Chondrocyte (in vitro differentiated cells): ENCODE results near the gene CNTNAP5. TPM values are rescaled to one million over a fixed set of nuclear protein-coding genes. Genes with fewer than 3 reads are reported as not detected.

Source experiments
- DNase-seq: peaks from one replicate; pipeline ENCODE4 v3.0.0; 2021; ENCODE audit warnings: mixed read lengths, low spot score
- H3K27ac Mint-ChIP-seq: one replicate; pipeline ENCODE4 v1.8.0; 2021; ENCODE audit warnings: mild to moderate bottlenecking, moderate library complexity, mixed read lengths; ENCODE audit not compliant: unreplicated experiment
- H3K27me3 Mint-ChIP-seq: 2 replicates; pipeline ENCODE4 v1.8.0; 2021; ENCODE audit warnings: low read depth, mixed read lengths
- H3K36me3 Mint-ChIP-seq: 2 replicates; pipeline ENCODE4 v1.8.0; 2021; ENCODE audit warnings: low read depth, mixed read lengths
- H3K4me1 Mint-ChIP-seq: 2 replicates; pipeline ENCODE4 v1.8.0; 2021; ENCODE audit warnings: low read depth, mild to moderate bottlenecking, mixed read lengths
- H3K4me3 Mint-ChIP-seq: one replicate; pipeline ENCODE4 v1.8.0; 2021; ENCODE audit warnings: mild to moderate bottlenecking, moderate library complexity, mixed read lengths; ENCODE audit not compliant: unreplicated experiment
- H3K9me3 Mint-ChIP-seq: 2 replicates; pipeline ENCODE4 v1.8.0; 2021; ENCODE audit warnings: low read depth, mixed read lengths
- CTCF ChIP-seq: fragments of 200-600 bp; sonication (generic); IDR thresholded peaks from 2 replicates; pipeline ENCODE4 v1.5.0; 2021; ENCODE audit warnings: antibody characterized with exemption, mild to moderate bottlenecking, moderate library complexity
- total RNA-seq: library from RNA; stranded (reverse); gene quantifications from 3 replicates; pipeline ENCODE4 v1.2.1, GENCODE V29; 2021

Gene CNTNAP5
- total RNA-seq, 1 donor from 2014 or later, result not detected

GRCh38 chr2:124482551-124482950 lies 457.5 kb downstream of the CNTNAP5 start:
- Mint-ChIP-seq H3K27me3 (peaks cover 2% of the 10 kb centered on the region), H3K27ac (no peak overlapping the region), H3K4me3 (no peak overlapping the region), H3K9me3 (peaks cover 2% of the 10 kb centered on the region), H3K4me1 (no peaks in the 10 kb centered on the region), H3K36me3 (no peaks in the 10 kb centered on the region)
- no peak for TF ChIP-seq CTCF
- no peak for DNase-seq

GRCh38 chr2:124485659-124486058 lies 460.6 kb downstream of the CNTNAP5 start:
- DNase-seq, result no peak
- Mint-ChIP-seq H3K4me3 (no peak overlapping the region), H3K9me3 (peaks cover 7% of the 10 kb centered on the region), H3K27ac (no peak overlapping the region), H3K36me3 (no peaks in the 10 kb centered on the region), H3K4me1 (no peaks in the 10 kb centered on the region), H3K27me3 (peaks cover 2% of the 10 kb centered on the region)
- TF ChIP-seq CTCF, result no peak

GRCh38 chr2:124489686-124490085 lies 464.6 kb downstream of the CNTNAP5 start:
- H3K36me3 Mint-ChIP-seq, result no peaks in the 10 kb centered on the region
- H3K4me3 Mint-ChIP-seq, result no peak overlapping the region
- H3K9me3 Mint-ChIP-seq, result peaks cover 5% of the 10 kb centered on the region
- no peaks in the 10 kb centered on the region for H3K4me1 Mint-ChIP-seq
- DNase-seq, result no peak
- no peak overlapping the region for H3K27ac Mint-ChIP-seq
- no peak for TF ChIP-seq CTCF
- no peaks in the 10 kb centered on the region for H3K27me3 Mint-ChIP-seq

- peaks cover 18% of the 10 kb centered on the region for H3K9me3 Mint-ChIP-seq
- no peak for TF ChIP-seq CTCF
- no peaks in the 10 kb centered on the region for H3K27me3 Mint-ChIP-seq
- no peak for DNase-seq
- no peaks in the 10 kb centered on the region for H3K4me1 Mint-ChIP-seq
- peaks cover 1% of the 10 kb centered on the region for H3K36me3 Mint-ChIP-seq
- H3K4me3 Mint-ChIP-seq, result no peak overlapping the region
- no peak overlapping the region for H3K27ac Mint-ChIP-seq
Observed at GRCh38 chr2:124501575-124502152, 476.6 kb downstream of the CNTNAP5 start.

GRCh38 chr2:124514236-124514635 lies 489.1 kb downstream of the CNTNAP5 start:
- Mint-ChIP-seq H3K36me3 (no peaks in the 10 kb centered on the region), H3K27ac (no peak overlapping the region), H3K9me3 (peaks cover 27% of the 10 kb centered on the region), H3K27me3 (no peaks in the 10 kb centered on the region), H3K4me1 (no peaks in the 10 kb centered on the region), H3K4me3 (no peak overlapping the region)
- no peak for TF ChIP-seq CTCF
- DNase-seq, result no peak
